DMS53 (cell line): ENCODE measurements around the gene CLIP1.
A peak's percentile ranks its signal among the peaks of the same experiment; 100 is the strongest.
"Not testable (repeated sequence)": the region's sequence is repeated elsewhere in the genome, so short reads cannot be mapped to it uniquely, and the experiment has no call there.

ENCODE experiments used
- DNase-seq: peaks from one replicate; lab custom pipeline; 2025; lab: John Stamatoyannopoulos, UW

Gene CLIP1

DNA sequence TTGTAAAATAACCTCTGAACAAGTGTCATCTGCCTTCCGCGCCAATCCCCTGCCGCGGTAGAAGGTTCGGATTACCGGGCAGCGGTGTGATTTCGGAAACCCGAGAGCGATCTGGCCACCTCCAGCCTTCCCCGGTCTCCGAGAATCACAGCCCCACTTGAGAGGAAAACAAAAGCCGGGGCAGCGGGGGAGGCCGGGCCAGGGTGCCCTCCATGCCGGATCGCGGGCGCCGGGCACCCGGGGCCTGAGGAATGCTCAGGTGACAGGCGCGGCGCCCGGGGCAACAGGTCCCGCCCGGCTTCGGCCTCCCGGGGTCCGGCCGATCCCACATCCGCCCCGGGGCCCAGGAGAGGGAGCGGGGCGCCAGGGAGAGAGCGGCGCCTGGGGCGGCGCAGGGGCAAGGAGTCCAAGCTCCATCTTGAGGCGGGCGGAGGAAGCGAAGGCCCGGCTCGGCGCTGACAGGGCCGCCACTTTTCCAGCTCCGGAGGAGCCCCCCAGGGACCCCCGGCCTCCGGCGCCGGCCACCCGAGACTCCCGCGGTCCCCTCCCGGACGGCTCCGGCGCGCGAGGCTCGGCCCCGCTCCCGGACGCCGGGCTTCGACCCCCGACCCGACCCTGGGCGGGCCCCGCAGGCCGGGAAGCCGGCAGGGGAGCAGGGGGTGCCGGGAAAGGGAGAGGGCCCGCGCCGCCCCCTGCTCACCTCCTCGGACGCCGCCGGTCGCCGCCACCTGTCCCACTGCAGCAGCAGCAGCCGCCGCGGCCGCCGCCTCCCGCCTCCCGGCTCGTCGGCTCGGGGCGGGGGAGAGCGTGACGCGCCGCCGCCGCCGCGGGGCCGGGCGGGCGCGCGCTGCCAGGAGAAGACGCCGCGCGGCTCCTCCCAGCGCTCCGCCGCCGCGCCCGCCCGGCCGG lies at the start of gene CLIP1:
CLIP1 (minus strand) TSS at position 849 of the 909 bp plus-strand sequence. CDS start 42,217 bp downstream, outside the sequence.
- DNase-seq = peak; percentile 87

DNA sequence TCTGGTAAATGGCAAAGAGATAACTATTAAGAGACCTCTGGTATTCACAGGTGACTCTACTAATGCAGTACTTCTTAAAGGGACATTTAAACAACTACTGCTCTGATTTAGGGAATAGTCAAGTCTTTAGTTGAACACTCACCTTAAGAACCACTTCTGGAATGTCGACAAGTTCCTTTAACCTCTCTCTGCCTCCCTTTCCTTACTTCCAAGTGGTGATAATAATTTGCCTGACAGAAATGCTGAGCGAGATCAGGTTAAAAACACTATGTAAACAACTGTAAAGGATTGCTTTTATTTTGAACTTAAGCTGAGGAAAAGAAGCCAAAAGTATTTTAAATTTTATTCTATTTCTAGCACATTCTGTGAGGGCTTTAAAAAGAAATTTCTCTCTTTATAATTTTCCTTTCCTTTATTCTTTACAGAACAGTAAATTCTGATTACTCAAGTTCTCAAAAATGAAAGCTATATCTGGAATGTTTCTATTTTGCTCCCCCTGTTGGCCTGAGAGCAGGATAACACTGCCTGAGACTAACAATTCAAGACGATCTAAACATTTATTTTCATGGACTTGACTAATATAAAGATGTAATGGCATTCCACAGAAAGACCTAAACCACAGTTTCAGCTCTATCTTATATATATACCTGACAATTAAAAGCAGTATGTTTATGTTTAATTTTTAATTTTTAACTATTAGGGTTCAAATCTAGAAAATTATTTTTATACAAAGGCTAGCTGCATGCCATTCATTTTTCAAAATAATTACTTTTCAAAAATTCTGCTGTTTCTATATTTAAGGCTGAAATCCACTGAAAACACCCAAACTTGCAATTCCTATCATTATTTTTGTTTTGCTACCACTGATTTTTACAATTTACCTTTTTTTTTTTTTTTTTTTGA lies 49.1 kb upstream of the CLIP1 start:
- DNase-seq = peak; percentile 80

GRCh38 chr12:122470576-122470975 lies 48.1 kb upstream of the CLIP1 start:
- not testable (repeated sequence) for DNase-seq

DNA sequence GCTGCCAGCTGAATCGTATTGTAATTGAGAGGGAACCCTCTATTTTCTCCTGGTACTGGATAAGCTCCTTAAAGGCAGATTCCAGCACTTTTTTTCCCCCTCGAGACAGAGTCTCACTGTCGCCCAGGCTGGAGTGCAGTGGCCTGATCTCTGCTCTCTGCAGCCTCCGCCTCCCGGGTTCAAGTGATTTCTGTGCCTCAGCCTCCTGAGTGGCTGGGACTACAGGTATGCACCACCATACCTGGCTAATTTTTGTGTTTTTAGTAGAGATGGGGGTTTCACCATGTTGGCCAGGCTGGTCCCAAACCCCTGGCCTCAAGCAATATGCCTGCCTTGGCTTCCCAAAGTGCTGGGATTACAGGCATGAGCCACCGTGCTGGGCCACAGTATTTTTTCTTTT lies 47.4 kb upstream of the CLIP1 start:
- not testable (repeated sequence) for DNase-seq

DNA sequence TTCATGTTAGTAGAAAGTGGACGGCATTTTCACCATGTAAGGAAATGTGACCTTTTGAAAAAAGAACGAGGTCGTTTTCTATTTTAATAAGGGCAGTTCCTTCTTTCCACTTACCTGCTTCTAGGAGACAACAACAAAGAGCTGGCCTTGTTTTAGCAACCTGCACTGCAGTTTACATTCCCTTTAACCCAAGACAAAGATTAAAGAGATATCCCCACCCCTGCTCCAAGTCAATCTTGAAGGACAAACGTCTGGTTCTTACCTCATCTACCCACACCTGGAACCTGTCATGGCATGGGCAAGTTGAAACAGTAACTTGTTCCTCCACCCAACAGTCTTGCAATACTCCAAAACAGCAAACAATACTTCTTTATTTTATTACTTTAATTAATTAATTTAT lies 45.5 kb upstream of the CLIP1 start:
- peak; percentile 34 for DNase-seq

DNA sequence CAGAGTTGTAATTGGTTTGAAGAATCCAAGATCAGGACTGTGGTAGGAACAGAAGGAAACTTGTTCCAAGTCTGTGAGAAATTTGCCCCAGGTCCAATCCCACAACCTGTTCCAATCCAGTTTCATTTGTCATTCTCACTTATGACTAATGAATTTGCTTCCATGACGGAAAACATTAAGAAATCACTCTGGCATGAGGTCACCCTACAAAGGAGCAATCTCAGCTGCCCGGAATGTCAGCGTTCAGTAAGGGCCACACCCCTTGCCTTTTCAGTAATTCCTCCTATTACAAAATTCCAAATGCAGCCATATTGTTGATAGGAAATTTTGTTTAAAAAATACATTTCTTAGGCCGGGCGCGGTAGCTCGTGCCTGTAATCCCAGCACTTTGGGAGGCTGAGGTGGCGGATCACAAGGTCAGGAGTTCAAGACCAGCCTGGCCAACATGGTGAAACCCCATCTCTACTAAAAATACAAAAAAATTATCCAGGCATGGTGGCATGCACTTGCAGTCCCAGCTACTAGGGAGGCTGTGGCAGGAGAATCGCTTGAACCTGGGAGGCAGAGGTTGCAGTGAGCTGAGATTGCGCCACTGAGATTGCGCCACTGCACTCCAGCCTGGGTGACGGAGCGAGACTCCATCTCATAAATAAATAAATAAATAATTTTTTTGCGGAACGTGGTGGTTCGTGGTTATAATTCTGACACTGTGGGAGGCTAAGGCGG lies 42.0 kb upstream of the CLIP1 start:
- DNase-seq = peak; percentile 35

GRCh38 chr12:122460641-122461040 lies 38.2 kb upstream of the CLIP1 start:
- DNase-seq = no peak

GRCh38 chr12:122460061-122460460 lies 37.6 kb upstream of the CLIP1 start:
- DNase-seq = no peak

- DNase-seq = peak; percentile 76
Observed at GRCh38 chr12:122459211-122459610, 36.7 kb upstream of the CLIP1 start.

GRCh38 chr12:122458105-122459035 lies 35.9 kb upstream of the CLIP1 start:
- peak; percentile 28 for DNase-seq

- DNase-seq = no peak
Observed at GRCh38 chr12:122457627-122458026, 35.2 kb upstream of the CLIP1 start.

GRCh38 chr12:122454739-122455138 lies 32.3 kb upstream of the CLIP1 start:
- DNase-seq = no peak

DNA sequence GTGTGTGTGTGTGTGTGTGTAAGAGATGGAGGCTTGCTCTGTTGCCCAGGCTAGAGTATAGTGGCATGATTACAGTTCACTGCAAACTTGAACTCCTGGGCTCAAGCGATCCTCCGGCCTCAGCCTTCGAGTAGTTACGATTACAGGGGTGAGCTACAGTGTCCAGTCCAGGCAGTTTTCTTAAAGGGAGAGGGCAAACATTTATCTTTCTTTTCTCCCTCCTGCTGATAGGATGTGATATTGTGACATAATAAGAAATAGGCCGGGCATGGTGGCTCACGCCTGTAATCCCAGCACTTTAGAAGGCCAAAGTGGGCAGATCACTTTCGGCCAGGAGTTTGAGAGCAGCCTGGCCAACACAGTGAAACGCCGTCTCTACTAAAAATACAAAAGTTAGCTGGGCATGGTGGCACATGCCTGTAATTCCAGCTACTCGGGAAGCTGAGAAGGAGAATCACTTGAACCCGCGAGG lies 31.8 kb upstream of the CLIP1 start:
- DNase-seq = no peak

DNA sequence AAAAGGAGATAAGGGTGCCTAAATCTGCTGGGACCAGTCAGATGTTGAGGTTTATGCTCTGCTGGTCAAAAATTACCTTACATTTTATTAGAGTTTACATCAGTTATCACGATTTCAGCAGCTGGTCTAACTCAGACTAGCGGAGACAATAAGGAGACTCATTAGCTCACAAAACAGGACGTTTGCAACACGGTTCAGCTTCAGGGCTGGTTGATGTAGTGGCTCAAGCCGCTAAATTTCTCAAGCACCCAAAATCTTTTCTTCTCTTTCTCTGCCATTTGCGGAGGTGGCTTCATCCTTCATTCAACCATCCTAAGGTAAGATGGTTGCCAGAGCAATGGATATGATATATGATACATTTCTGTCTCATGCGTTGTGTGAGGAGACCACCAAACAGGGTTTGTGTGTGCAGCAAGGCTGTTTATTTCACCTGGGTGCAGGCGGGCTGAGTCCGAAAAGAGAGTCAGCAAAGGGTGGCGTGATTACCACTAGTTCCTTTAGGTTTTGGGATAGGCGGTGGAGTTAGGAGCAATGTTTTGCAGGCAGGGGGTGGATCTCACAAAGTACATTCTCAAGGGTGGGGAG lies 30.3 kb upstream of the CLIP1 start:
- no peak for DNase-seq

DNA sequence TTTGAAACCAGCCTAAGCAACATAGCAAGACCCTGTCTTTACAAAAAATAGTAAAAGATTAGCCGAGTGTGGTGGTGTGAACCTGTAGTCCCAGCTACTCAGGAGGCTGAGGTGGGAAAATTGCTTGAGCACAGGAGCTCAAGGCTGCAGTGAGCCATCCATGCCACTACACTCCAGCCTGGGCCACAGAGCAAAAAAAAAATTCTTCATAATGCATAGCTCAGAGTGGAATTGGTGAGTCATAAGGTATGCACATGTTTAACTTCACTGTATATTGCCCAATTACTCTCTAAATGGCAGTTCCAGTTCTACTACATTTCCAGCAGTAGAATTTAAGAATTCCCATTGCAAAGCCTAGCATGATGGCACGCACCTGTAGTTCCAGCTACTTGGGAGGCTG lies 26.8 kb upstream of the CLIP1 start:
- peak; percentile 72 for DNase-seq

DNA sequence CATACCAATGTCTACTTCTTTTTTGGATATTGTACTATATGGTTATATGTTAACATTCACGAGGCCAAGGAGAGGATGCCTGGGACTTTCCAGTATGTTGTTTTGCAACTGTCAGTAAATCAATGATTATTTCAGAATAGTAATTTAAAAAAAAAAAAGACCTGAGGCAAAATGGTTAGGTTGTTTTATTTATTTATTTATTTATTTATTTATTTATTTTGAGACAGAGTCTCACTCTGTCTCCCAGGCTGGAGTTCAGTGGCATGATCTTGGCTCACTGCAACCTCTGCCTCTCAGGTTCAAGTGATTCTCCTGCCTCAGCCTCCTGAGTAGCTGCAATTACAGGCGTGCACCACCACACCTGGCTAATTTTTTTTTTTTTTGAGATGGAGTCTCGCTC lies 25.4 kb upstream of the CLIP1 start:
- not testable (repeated sequence) for DNase-seq

- DNase-seq = not testable (repeated sequence)
Observed at GRCh38 chr12:122446390-122446789, 23.9 kb upstream of the CLIP1 start.

- not testable (repeated sequence) for DNase-seq
Observed at GRCh38 chr12:122444071-122444470, 21.6 kb upstream of the CLIP1 start.

DNA sequence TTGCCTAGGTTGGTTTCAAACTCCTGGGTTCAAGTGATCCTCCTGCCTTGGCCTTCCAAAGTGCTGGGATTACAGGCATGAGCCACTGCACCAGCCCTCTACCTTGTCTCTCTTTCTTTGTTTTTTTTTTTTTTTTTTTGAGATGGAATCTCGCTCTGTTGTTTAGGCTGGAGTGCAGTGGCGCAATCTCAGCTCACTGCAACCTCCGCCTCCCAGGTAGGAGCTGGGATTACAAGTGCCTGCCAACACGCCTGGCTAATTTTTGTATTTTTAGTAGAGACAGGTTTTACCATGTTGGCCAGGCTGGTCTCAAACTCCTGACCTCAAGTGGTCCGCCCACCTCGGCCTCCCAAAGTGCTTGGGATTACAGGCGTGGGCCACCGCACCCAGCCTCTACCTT lies 16.4 kb upstream of the CLIP1 start:
- not testable (repeated sequence) for DNase-seq

DNA sequence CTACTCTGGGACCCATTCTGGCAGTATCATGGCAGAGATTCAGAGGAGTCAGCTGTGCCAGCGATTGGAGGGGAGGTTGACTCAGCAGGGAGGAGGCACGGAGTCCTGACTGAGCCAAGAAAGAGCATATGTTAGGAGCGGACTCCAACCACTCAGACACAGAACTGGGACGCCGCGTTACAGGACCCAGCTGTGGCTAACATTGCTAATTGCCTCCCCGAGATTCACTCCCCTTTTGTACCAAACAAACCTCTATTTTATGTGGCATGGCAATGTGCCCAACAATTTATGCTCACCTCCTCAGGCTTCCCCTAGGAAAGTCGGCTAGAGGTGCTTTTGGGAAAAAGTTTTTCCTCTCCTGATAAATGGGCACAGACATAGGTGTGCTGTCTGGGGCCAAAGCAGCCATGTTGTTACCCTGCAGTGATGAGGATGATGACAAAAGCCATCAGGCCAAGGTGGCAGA lies 15.2 kb upstream of the CLIP1 start:
- no peak for DNase-seq
